Suprapubic skin (tissue), 3 donors: ENCODE data around the gene CHSY1.

Source experiments
- POLR2AphosphoS5 ChIP-seq, 3 donors: sonication (generic); formaldehyde crosslinking; IDR thresholded peaks; one replicate each; pipeline ENCODE4 v1.6.1; 2017; ENCODE audit warnings: antibody characterized with exemption in 3 of 3
- TF ChIP-seq, protein P1 (sequence below), 2 donors: fragments of 200-600 bp in 1 of 2; fragments of 450-650 bp in 1 of 2; sonication (generic) in 1 of 2; IDR thresholded peaks; one replicate each; pipeline ENCODE4 v1.5.1; 2016 to 2019; ENCODE audit warnings: antibody characterized with exemption in 2 of 2, mild to moderate bottlenecking in 1 of 2, moderate library complexity in 1 of 2

DNA sequence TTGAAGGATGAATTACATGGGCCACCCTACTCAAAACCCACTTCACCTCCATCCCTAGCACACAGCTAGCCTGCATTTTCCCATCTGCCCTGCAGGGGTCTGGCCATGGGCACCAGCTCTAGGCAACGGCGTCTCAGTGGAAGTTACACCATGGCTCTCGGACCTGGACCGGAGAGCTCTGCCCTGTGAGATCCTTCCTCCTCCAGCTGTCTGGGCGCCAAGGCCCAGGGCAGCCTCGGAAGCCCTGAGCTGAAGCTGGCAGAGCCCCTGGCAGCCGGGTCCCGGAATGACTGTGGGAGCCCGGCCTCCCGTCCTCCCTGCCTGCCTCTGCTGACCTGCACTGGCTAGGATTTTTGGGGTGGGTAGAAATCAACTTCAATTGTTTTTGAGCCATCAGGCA, 98.9 kb downstream of the CHSY1 start:
- TF ChIP-seq, protein P1, sequence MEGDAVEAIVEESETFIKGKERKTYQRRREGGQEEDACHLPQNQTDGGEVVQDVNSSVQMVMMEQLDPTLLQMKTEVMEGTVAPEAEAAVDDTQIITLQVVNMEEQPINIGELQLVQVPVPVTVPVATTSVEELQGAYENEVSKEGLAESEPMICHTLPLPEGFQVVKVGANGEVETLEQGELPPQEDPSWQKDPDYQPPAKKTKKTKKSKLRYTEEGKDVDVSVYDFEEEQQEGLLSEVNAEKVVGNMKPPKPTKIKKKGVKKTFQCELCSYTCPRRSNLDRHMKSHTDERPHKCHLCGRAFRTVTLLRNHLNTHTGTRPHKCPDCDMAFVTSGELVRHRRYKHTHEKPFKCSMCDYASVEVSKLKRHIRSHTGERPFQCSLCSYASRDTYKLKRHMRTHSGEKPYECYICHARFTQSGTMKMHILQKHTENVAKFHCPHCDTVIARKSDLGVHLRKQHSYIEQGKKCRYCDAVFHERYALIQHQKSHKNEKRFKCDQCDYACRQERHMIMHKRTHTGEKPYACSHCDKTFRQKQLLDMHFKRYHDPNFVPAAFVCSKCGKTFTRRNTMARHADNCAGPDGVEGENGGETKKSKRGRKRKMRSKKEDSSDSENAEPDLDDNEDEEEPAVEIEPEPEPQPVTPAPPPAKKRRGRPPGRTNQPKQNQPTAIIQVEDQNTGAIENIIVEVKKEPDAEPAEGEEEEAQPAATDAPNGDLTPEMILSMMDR (IDR thresholded peaks at IDR 0.05) = peak; percentile 8 to 32
- TF ChIP-seq POLR2AphosphoS5 (IDR thresholded peaks at IDR 0.05) = no peak
